Measurements from ENCODE around the gene CPLX4.

The CPLX4 gene

GRCh38 chr18:59354731-59355130 lies 36.3 kb upstream of the CPLX4 start:
- TF ChIP-seq CTCF (IDR thresholded peaks at IDR 0.05; ENCODE audit: low read depth, low read length, missing control alignments) = no peak
- in situ Hi-C loops (cut with HindIII; ENCODE audit: low sequenced_read_pairs) = no loop called here
- no peak overlapping the region for H3K4me3 ChIP-seq (ENCODE audit: low read depth, low read length)
- DNase-seq (ENCODE audit: low read depth) = no peak

- in situ Hi-C loops (cut with HindIII; ENCODE audit: low sequenced_read_pairs) = no loop called here
- no peak for TF ChIP-seq CTCF (IDR thresholded peaks at IDR 0.05; ENCODE audit: low read depth, low read length, missing control alignments)
- no peak for DNase-seq (ENCODE audit: low read depth)
- no peak overlapping the region for H3K4me3 ChIP-seq (ENCODE audit: low read depth, low read length)
Observed at GRCh38 chr18:59353079-59353680, 34.7 kb upstream of the CPLX4 start.

- TF ChIP-seq CTCF (IDR thresholded peaks at IDR 0.05; ENCODE audit: low read depth, low read length, missing control alignments) = no peak
- no peak for DNase-seq (ENCODE audit: low read depth)
- H3K4me3 ChIP-seq (ENCODE audit: low read depth, low read length) = no peak overlapping the region
- in situ Hi-C loops (cut with HindIII; ENCODE audit: low sequenced_read_pairs) = no loop called here
Observed at GRCh38 chr18:59352250-59352855, 33.9 kb upstream of the CPLX4 start.

GRCh38 chr18:59345556-59345955 lies 27.1 kb upstream of the CPLX4 start:
- no peak for TF ChIP-seq CTCF (IDR thresholded peaks at IDR 0.05; ENCODE audit: low read depth, low read length, missing control alignments)
- in situ Hi-C loops (cut with HindIII; ENCODE audit: low sequenced_read_pairs) = no loop called here
- no peak for DNase-seq (ENCODE audit: low read depth)
- H3K4me3 ChIP-seq (ENCODE audit: low read depth, low read length) = no peak overlapping the region

- in situ Hi-C loops (cut with HindIII; ENCODE audit: low sequenced_read_pairs) = no loop called here
- no peak for DNase-seq (ENCODE audit: low read depth)
- no peak for TF ChIP-seq CTCF (IDR thresholded peaks at IDR 0.05; ENCODE audit: low read depth, low read length, missing control alignments)
- no peak overlapping the region for H3K4me3 ChIP-seq (ENCODE audit: low read depth, low read length)
Observed at GRCh38 chr18:59344996-59345395, 26.5 kb upstream of the CPLX4 start.

- no peak for TF ChIP-seq CTCF (IDR thresholded peaks at IDR 0.05; ENCODE audit: low read depth, low read length, missing control alignments)
- in situ Hi-C loops (cut with HindIII; ENCODE audit: low sequenced_read_pairs) = no loop called here
- no peak overlapping the region for H3K4me3 ChIP-seq (ENCODE audit: low read depth, low read length)
- no peak for DNase-seq (ENCODE audit: low read depth)
Observed at GRCh38 chr18:59343926-59344325, 25.5 kb upstream of the CPLX4 start.
